ENCODE measurements around the gene DSCAM. TPM values are rescaled to one million over a fixed set of nuclear protein-coding genes. Genes with fewer than 3 reads are reported as not detected.

Gene DSCAM
- total and polyA plus RNA-seq, 10 of the 15 experiments (the other 5 are each of a cell fraction or from before 2014, with no cell fraction given) = not detected

DNA sequence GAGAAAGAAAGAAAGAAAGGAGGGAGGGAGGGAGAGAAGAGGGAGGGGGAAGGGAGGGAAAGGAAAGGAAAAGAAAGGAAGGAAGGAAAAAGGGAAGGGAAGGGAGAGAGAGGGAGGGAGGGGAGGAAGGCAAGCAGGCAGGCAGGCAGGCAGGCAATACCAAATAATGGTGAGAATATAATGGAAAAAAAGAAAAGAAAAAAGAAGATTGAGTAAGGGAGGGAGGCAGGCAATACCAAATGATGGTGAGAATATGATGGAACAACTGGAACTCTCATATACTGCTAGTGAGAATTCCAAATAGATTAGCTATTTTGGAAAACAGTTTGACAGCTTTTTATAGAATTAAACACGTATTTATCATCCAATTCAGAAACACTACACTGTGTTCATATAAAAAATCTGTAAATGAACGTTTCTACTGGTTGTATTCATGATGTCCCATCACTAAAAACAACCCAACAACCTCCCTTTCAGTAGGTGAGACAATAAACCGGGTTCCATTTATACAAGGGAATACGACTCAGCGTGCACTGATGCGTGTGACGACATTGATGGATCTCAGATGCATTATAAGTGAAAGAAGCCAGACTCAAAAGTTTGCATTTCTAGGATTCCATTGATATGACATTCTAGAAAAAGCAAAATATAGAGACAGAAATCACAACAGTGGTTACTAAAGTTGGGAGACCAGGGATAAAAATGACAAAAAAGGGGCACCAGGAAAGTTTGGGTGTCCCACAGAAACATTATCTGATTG lies 226.4 kb downstream of the DSCAM start:
- DNase-seq (ENCODE audit: low read depth, low spot score) = no peak
- H4K20me1 ChIP-seq (ENCODE audit: control insufficient read depth, insufficient read depth) = no peaks in the 10 kb centered on the region
- TF ChIP-seq CBX3 (IDR thresholded peaks at IDR 0.05; ENCODE audit: borderline replicate concordance, low read depth) (no peak), RB1 (IDR thresholded peaks at IDR 0.05; ENCODE audit: borderline replicate concordance) (no peak), GABPA (IDR thresholded peaks at IDR 0.05; ENCODE audit: low read depth) (no peak), SMARCA5 (IDR thresholded peaks at IDR 0.05) (no peak), FOS (IDR thresholded peaks at IDR 0.05; ENCODE audit: borderline replicate concordance, extremely low read depth, insufficient read length) (no peak), RUNX3 (IDR thresholded peaks at IDR 0.05; ENCODE audit: low read length) (no peak)
- no peaks in the 10 kb centered on the region for H3K27me3 ChIP-seq (replicated peaks in 1 of 2; ENCODE audit: control insufficient read depth in 2 of 2, insufficient read depth in 2 of 2, low read length in 1 of 2)
- H3K27ac ChIP-seq (ENCODE audit: control insufficient read depth, insufficient read depth) = no peak overlapping the region
- no peak for FAIRE-seq
- no TSS peak for BruUV-seq (replicated peaks)
- no peak overlapping the region for H3K4me3 ChIP-seq
- SMC1A ChIA-PET (ENCODE audit: uncharacterized antibody, unreplicated experiment) = no interaction called here
- ATAC-seq = no peak
- no peaks in the 10 kb centered on the region for H3K79me2 ChIP-seq (ENCODE audit: control insufficient read depth, insufficient read depth, low read length)
- intact Hi-C loops (cut with micrococcal nuclease; ENCODE audit: unreplicated experiment) = no loop called here
- RAD21 ChIA-PET (ENCODE audit: unreplicated experiment) = no interaction called here
- H3K9ac ChIP-seq (ENCODE audit: control insufficient read depth, insufficient read depth, low read length) = no peak overlapping the region
- CTCF ChIA-PET = no interaction called here
- no peaks in the 10 kb centered on the region; the same call in 2 of the 3 replicates for H3K9me3 ChIP-seq (replicated peaks; ENCODE audit: control insufficient read depth, insufficient read depth, low read length)
- no peaks in the 10 kb centered on the region for H3K4me1 ChIP-seq (ENCODE audit: control insufficient read depth, insufficient read depth, low read length)
- H2AFZ ChIP-seq (ENCODE audit: control insufficient read depth, low read depth, low read length) = no peak overlapping the region
- no peak overlapping the region for H3K4me2 ChIP-seq (ENCODE audit: control insufficient read depth, insufficient read depth)
- H3K36me3 ChIP-seq (ENCODE audit: control insufficient read depth in 2 of 2, insufficient read depth in 2 of 2, low read length in 1 of 2) = no peaks in the 10 kb centered on the region
- WGBS (ENCODE audit: insufficient coverage, insufficient replicate concordance, low lambda C conversion rate, missing lambda C conversion rate) = 50% methylated on average over 7 of the region's 7 CpGs
- POLR2A ChIA-PET = no interaction called here
- in situ Hi-C loops (cut with MboI) = no loop called here

- intact Hi-C loops (cut with micrococcal nuclease; ENCODE audit: unreplicated experiment) = no loop called here
- 25% methylated on average over 14 of the region's 14 CpGs for WGBS (ENCODE audit: insufficient coverage, insufficient replicate concordance, low lambda C conversion rate, missing lambda C conversion rate)
- FAIRE-seq (no peak), DNase-seq (ENCODE audit: low read depth, low spot score) (no peak), ATAC-seq (no peak)
- Histone ChIP-seq H3K4me3 (no peak overlapping the region), H4K20me1 (ENCODE audit: control insufficient read depth, insufficient read depth) (no peaks in the 10 kb centered on the region), H3K9ac (ENCODE audit: control insufficient read depth, insufficient read depth, low read length) (no peak overlapping the region), H3K79me2 (ENCODE audit: control insufficient read depth, insufficient read depth, low read length) (no peaks in the 10 kb centered on the region), H3K4me2 (ENCODE audit: control insufficient read depth, insufficient read depth) (no peak overlapping the region), H2AFZ (ENCODE audit: control insufficient read depth, low read depth, low read length) (no peak overlapping the region), H3K9me3 (replicated peaks; ENCODE audit: control insufficient read depth, insufficient read depth, low read length) (no peaks in the 10 kb centered on the region; the same call in 2 of the 3 replicates), H3K36me3 (ENCODE audit: control insufficient read depth in 2 of 2, insufficient read depth in 2 of 2, low read length in 1 of 2) (no peaks in the 10 kb centered on the region), H3K27me3 (replicated peaks in 1 of 2; ENCODE audit: control insufficient read depth in 2 of 2, insufficient read depth in 2 of 2, low read length in 1 of 2) (no peaks in the 10 kb centered on the region), H3K4me1 (ENCODE audit: control insufficient read depth, insufficient read depth, low read length) (no peaks in the 10 kb centered on the region), H3K27ac (ENCODE audit: control insufficient read depth, insufficient read depth) (no peak overlapping the region)
- SMC1A ChIA-PET (ENCODE audit: uncharacterized antibody, unreplicated experiment) = no interaction called here
- RAD21 ChIA-PET (ENCODE audit: unreplicated experiment) = no interaction called here
- POLR2A ChIA-PET = no interaction called here
- in situ Hi-C loops (cut with MboI) = no loop called here
- no TSS peak for BruUV-seq (replicated peaks)
- CTCF ChIA-PET = no interaction called here
- TF ChIP-seq DPF2 (IDR thresholded peaks at IDR 0.05) (no peak), NFXL1 (IDR thresholded peaks at IDR 0.05; ENCODE audit: borderline replicate concordance) (no peak), BHLHE40 (IDR thresholded peaks at IDR 0.05; ENCODE audit: borderline replicate concordance in 1 of 2, low read depth in 2 of 2, low read length in 1 of 2) (no peak), BCLAF1 (IDR thresholded peaks at IDR 0.05) (no peak)
Observed at GRCh38 chr21:40618191-40618973, 228.6 kb downstream of the DSCAM start.

Data from GM12878 (cell line).